Activated naive CD4-positive, alpha-beta T cell treated with anti-CD3 and anti-CD28 coated beads, Interleukin-2, amount 10 ng/mL, durations not matched to agents 7 days and 5 days (primary cell): ENCODE data around the gene TIMP4.

Experiments
- CTCF ChIA-PET: fragments of 350-600 bp; sonication (Branson Sonifier 250); formaldehyde crosslinking; loops from one replicate; lab custom pipeline; 2021; ENCODE audit warnings: antibody characterized with exemption; lab: Charles Lee
- DNase-seq: peaks from one replicate; pipeline ENCODE4 v3.0.0-alpha.2; 2020
- H3K27ac Mint-ChIP-seq: one replicate; pipeline ENCODE4 v1.8.0; 2021; ENCODE audit warnings: mild to moderate bottlenecking, moderate library complexity, mixed read lengths
- H3K27me3 Mint-ChIP-seq: one replicate; pipeline ENCODE4 v1.8.0; 2021; ENCODE audit warnings: mild to moderate bottlenecking, mixed read lengths
- H3K36me3 Mint-ChIP-seq: one replicate; pipeline ENCODE4 v1.8.0; 2021; ENCODE audit warnings: mixed read lengths
- H3K4me1 Mint-ChIP-seq: one replicate; pipeline ENCODE4 v1.8.0; 2021; ENCODE audit warnings: mixed read lengths
- H3K4me3 Mint-ChIP-seq: one replicate; pipeline ENCODE4 v1.8.0; 2021; ENCODE audit warnings: mild to moderate bottlenecking, moderate library complexity, mixed read lengths
- H3K9me3 Mint-ChIP-seq: one replicate; pipeline ENCODE4 v1.8.0; 2021; ENCODE audit warnings: mixed read lengths

TIMP4 gene

GRCh38 chr3:12125772-12126171, 32.9 kb downstream of the TIMP4 start:
- H3K4me1 Mint-ChIP-seq: peaks cover 2% of the 10 kb centered on the region
- CTCF ChIA-PET: no interaction called here
- no peak overlapping the region for H3K27ac Mint-ChIP-seq
- DNase-seq: no peak
- H3K9me3 Mint-ChIP-seq: no peaks in the 10 kb centered on the region
- no peak overlapping the region for H3K4me3 Mint-ChIP-seq
- H3K27me3 Mint-ChIP-seq: peaks cover 12% of the 10 kb centered on the region
- H3K36me3 Mint-ChIP-seq: no peaks in the 10 kb centered on the region

GRCh38 chr3:12121466-12121865, 37.2 kb downstream of the TIMP4 start:
- peaks cover 4% of the 10 kb centered on the region for H3K4me1 Mint-ChIP-seq
- H3K27me3 Mint-ChIP-seq: peaks cover 9% of the 10 kb centered on the region
- CTCF ChIA-PET: no interaction called here
- no peak overlapping the region for H3K4me3 Mint-ChIP-seq
- no peak for DNase-seq
- no peaks in the 10 kb centered on the region for H3K9me3 Mint-ChIP-seq
- H3K36me3 Mint-ChIP-seq: no peaks in the 10 kb centered on the region
- no peak overlapping the region for H3K27ac Mint-ChIP-seq

DNA sequence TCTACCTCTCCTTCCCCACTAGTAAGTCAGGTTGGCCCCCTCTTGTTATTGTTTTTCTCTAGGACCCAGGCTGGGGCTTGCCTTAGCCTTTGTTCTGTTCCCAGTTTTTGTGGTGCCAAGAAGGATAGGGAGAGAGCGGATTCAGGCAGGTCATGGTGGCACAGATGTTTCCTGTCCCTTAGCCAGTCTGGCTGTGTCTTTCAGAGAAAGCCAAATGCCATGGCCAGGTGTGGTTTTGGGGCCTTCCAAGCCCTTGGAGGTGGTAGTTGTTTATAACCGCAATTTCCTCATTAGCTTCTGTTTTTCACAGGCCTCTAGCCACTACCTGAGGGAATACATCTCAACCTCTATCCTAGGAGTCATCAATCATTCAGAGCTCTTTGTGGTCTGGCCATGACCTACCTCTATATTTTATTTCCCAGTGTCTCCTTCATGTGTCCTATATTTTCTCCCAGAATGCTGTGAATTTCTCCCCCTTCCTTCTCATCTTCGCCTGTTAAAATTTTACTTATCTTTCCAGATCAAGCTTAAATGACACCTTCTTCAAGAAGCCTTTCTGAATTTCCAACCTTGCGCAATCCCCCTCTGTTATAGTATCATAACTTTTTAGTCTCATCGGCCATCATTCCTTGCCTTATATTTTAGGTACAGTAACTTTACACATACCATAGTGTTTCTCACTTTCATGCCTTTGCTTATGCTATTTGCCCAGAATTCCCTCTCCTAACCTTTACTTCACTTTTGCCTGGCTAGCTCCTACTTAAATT, 38.2 kb downstream of the TIMP4 start:
- DNase-seq: no peak
- peaks cover 13% of the 10 kb centered on the region for H3K27me3 Mint-ChIP-seq
- no peaks in the 10 kb centered on the region for H3K9me3 Mint-ChIP-seq
- H3K4me3 Mint-ChIP-seq: no peak overlapping the region
- H3K4me1 Mint-ChIP-seq: peaks cover 4% of the 10 kb centered on the region
- H3K36me3 Mint-ChIP-seq: no peaks in the 10 kb centered on the region
- H3K27ac Mint-ChIP-seq: no peak overlapping the region
- CTCF ChIA-PET: interaction anchor here (1.6 kb wide), 1 partner anchor 15 kb away, joined by 3 read pairs; no protein-coding TSS in a partner anchor

- Mint-ChIP-seq H3K4me1 (peaks cover 4% of the 10 kb centered on the region), H3K4me3 (no peak overlapping the region), H3K27ac (no peak overlapping the region), H3K9me3 (no peaks in the 10 kb centered on the region), H3K36me3 (no peaks in the 10 kb centered on the region), H3K27me3 (peaks cover 17% of the 10 kb centered on the region)
- CTCF ChIA-PET: no interaction called here
- no peak for DNase-seq
Observed at GRCh38 chr3:12117473-12117872, 41.2 kb downstream of the TIMP4 start.

GRCh38 chr3:12116870-12117269, 41.8 kb downstream of the TIMP4 start:
- H3K36me3 Mint-ChIP-seq: no peaks in the 10 kb centered on the region
- no peaks in the 10 kb centered on the region for H3K9me3 Mint-ChIP-seq
- H3K4me3 Mint-ChIP-seq: no peak overlapping the region
- no peak for DNase-seq
- CTCF ChIA-PET: no interaction called here
- no peak overlapping the region for H3K27ac Mint-ChIP-seq
- peaks cover 4% of the 10 kb centered on the region for H3K4me1 Mint-ChIP-seq
- H3K27me3 Mint-ChIP-seq: peaks cover 17% of the 10 kb centered on the region

- CTCF ChIA-PET: no interaction called here
- no peaks in the 10 kb centered on the region for H3K9me3 Mint-ChIP-seq
- no peak for DNase-seq
- H3K4me1 Mint-ChIP-seq: peaks cover 3% of the 10 kb centered on the region
- H3K4me3 Mint-ChIP-seq: no peak overlapping the region
- H3K27ac Mint-ChIP-seq: no peak overlapping the region
- no peaks in the 10 kb centered on the region for H3K36me3 Mint-ChIP-seq
- peaks cover 15% of the 10 kb centered on the region for H3K27me3 Mint-ChIP-seq
Observed at GRCh38 chr3:12115849-12116248, 42.9 kb downstream of the TIMP4 start.

- Mint-ChIP-seq H3K4me3 (no peak overlapping the region), H3K27me3 (peaks cover 22% of the 10 kb centered on the region), H3K27ac (no peak overlapping the region), H3K4me1 (no peaks in the 10 kb centered on the region), H3K9me3 (no peaks in the 10 kb centered on the region), H3K36me3 (no peaks in the 10 kb centered on the region)
- CTCF ChIA-PET: interaction anchor here (0.9 kb wide), 1 partner anchor 20 kb away, joined by 3 read pairs; no protein-coding TSS in a partner anchor
- DNase-seq: no peak
Observed at GRCh38 chr3:12115104-12115503, 43.6 kb downstream of the TIMP4 start.

GRCh38 chr3:12114251-12114650, 44.5 kb downstream of the TIMP4 start:
- H3K36me3 Mint-ChIP-seq: no peaks in the 10 kb centered on the region
- H3K4me3 Mint-ChIP-seq: no peak overlapping the region
- no peak overlapping the region for H3K27ac Mint-ChIP-seq
- no peaks in the 10 kb centered on the region for H3K9me3 Mint-ChIP-seq
- H3K27me3 Mint-ChIP-seq: peaks cover 19% of the 10 kb centered on the region
- no peaks in the 10 kb centered on the region for H3K4me1 Mint-ChIP-seq
- no peak for DNase-seq
- CTCF ChIA-PET: no interaction called here

- Mint-ChIP-seq H3K4me1 (no peaks in the 10 kb centered on the region), H3K4me3 (no peak overlapping the region), H3K27me3 (peaks cover 8% of the 10 kb centered on the region), H3K36me3 (no peaks in the 10 kb centered on the region), H3K27ac (no peak overlapping the region), H3K9me3 (no peaks in the 10 kb centered on the region)
- CTCF ChIA-PET: no interaction called here
- DNase-seq: no peak
Observed at GRCh38 chr3:12107071-12107713, 51.5 kb downstream of the TIMP4 start.
